ENCODE results near the gene GBF1.

DNA sequence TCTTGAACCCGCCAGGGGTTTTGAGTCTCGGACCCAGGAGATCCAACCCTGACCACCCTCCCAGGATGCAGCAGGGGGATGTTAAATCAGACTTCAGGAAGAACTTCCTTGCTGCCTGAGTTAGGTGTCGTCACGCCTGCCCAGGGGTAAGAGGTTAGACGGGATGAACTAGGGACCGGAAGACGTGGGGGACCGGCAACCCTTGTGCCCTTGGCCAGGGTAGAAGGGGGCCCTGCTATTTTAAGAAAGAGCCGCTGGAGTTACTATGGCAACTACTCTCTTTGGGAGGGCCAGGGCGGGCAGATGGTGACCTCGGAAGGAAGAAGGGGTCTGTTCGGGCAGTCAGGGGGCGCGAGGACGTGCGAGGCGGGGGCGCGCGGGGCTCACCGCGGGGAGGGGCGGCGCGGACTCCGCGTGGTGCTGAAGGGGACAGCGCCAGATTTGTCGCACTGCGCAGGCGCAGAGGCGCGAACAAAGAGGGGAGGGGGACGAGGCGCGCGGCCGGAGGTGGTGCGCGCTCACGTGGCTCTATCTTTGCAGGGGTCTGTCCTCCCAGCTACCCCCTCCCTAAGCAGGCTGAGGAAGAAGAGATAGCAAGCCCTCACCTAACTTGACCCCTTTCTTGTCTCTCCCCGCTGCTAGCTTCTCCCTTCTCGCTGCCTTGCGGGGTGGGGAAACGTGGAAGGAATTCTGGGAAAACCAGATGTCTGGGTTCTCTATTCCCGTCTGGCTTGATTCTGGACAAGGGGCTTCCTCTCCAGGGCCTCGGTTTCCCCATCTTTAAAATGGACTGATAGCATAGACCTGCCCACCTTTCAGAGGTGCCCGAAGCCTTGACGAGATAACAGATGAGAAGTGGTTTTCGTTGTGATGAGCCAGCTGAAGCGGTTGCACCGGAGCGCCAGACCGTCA is 174.2 kb downstream of the GBF1 start:
- TF ChIP-seq, protein P1, sequence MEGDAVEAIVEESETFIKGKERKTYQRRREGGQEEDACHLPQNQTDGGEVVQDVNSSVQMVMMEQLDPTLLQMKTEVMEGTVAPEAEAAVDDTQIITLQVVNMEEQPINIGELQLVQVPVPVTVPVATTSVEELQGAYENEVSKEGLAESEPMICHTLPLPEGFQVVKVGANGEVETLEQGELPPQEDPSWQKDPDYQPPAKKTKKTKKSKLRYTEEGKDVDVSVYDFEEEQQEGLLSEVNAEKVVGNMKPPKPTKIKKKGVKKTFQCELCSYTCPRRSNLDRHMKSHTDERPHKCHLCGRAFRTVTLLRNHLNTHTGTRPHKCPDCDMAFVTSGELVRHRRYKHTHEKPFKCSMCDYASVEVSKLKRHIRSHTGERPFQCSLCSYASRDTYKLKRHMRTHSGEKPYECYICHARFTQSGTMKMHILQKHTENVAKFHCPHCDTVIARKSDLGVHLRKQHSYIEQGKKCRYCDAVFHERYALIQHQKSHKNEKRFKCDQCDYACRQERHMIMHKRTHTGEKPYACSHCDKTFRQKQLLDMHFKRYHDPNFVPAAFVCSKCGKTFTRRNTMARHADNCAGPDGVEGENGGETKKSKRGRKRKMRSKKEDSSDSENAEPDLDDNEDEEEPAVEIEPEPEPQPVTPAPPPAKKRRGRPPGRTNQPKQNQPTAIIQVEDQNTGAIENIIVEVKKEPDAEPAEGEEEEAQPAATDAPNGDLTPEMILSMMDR (IDR thresholded peaks at IDR 0.05), result no peak
- TF ChIP-seq EZH2 (IDR thresholded peaks at IDR 0.05; ENCODE audit: borderline replicate concordance, insufficient read depth, low read depth, low read length, poor library complexity, severe bottlenecking), result no peak
